HepG2 (cell line): ENCODE measurements around the gene DSCAML1. TPM values are rescaled to one million over a fixed set of nuclear protein-coding genes. Genes with fewer than 3 reads are reported as not detected.

Experiments
- ATAC-seq: fragments of 200-7000 bp; cut with Tn5 transposase; 3 replicates; pipeline ENCODE4 v1.9.1; 2020; ENCODE audit warnings: mild to moderate bottlenecking, moderate library complexity
- BruUV-seq: library from RNA; stranded (reverse); fragments of 400-500 nt; replicated peaks from 2 replicates; lab custom pipeline; 2021; lab: Mats Ljungman, UMichigan
- CTCF ChIA-PET: fragments of 300-600 bp; formaldehyde crosslinking; extraction: SDS; loops from one replicate; lab custom pipeline; 2021; ENCODE audit warnings: low total read pairs, inconsistent platforms, low intra/inter-chr PET ratio; lab: Yijun Ruan, JAX
- POLR2A ChIA-PET: fragments of 350-600 bp; sonication (Branson Sonifier 250); formaldehyde crosslinking; loops from one replicate; lab custom pipeline; 2020; ENCODE audit warnings: antibody characterized with exemption, inconsistent platforms; lab: Yijun Ruan, JAX
- DNase-seq: peaks from one replicate; pipeline ENCODE4 v3.0.0-alpha.2; 2015; ENCODE audit warnings: low spot score
- FAIRE-seq: peaks from 3 replicates; lab custom pipeline; 2011; peaks lifted over from hg19 to GRCh38; lab: Jason Lieb, UNC
- H2AFZ ChIP-seq: one replicate; pipeline ENCODE4 v1.6.1; 2011; ENCODE audit warnings: low read length, inconsistent platforms
- H3K27ac ChIP-seq: fragments of 300-600 bp; 3 replicates; pipeline ENCODE4 v1.8.0; 2011; ENCODE audit warnings: mixed run types, mild to moderate bottlenecking, mixed read lengths, low read length, inconsistent platforms; ENCODE audit not compliant: insufficient read depth; ENCODE audit errors: extremely low read length
- H3K27me3 ChIP-seq, 2 experiments: fragments of 200-600 bp in 1 of 2; 2 replicates in 1 of 2; 3 replicates in 1 of 2; pipeline versions ENCODE4 v1.6.0 to v1.8.0; 2011; ENCODE audit warnings: low read length in 2 of 2, mild to moderate bottlenecking in 2 of 2, moderate library complexity in 2 of 2, inconsistent platforms in 1 of 2; ENCODE audit not compliant: insufficient read depth in 2 of 2, control insufficient read depth in 1 of 2
- H3K36me3 ChIP-seq, 2 experiments: fragments of 200-600 bp in 1 of 2; replicated peaks in 1 of 2; 2 replicates in 1 of 2; 3 replicates in 1 of 2; pipeline versions ENCODE4 v1.5.1 to v1.8.0; 2011; ENCODE audit warnings: low read length in 2 of 2, inconsistent platforms in 1 of 2; ENCODE audit not compliant: insufficient read depth in 2 of 2, control insufficient read depth in 1 of 2
- H3K4me1 ChIP-seq: 2 replicates; pipeline ENCODE4 v1.5.1; 2012; ENCODE audit warnings: low read length, inconsistent platforms; ENCODE audit not compliant: insufficient read depth
- H3K4me2 ChIP-seq: 2 replicates; pipeline ENCODE4 v1.6.0; 2011; ENCODE audit warnings: low read depth, low read length, inconsistent platforms
- H3K4me3 ChIP-seq, 3 experiments: fragments of 200-600 bp in 1 of 3; sonication (generic), shearing (Covaris generic) in 1 of 3; replicated peaks in 1 of 3; 2 replicates each; pipeline ENCODE4 v1.5.1; 2011 to 2016; ENCODE audit warnings: low read length in 3 of 3, inconsistent platforms in 2 of 3, low read depth in 2 of 3, mild to moderate bottlenecking in 2 of 3, control low read depth in 1 of 3, mixed read lengths in 1 of 3; ENCODE audit not compliant: insufficient read depth in 1 of 3
- H3K79me2 ChIP-seq: one replicate; pipeline ENCODE4 v1.6.1; 2011; ENCODE audit warnings: low read length, inconsistent platforms; ENCODE audit not compliant: insufficient read depth
- H3K9ac ChIP-seq: 2 replicates; pipeline ENCODE4 v1.6.0; 2011; ENCODE audit warnings: mild to moderate bottlenecking, low read depth, low read length, inconsistent platforms; ENCODE audit not compliant: insufficient read depth
- H3K9me3 ChIP-seq: 2 replicates; pipeline ENCODE4 v1.5.1; 2012; ENCODE audit warnings: mild to moderate bottlenecking, low read length
- H4K20me1 ChIP-seq: 2 replicates; pipeline ENCODE4 v1.6.0; 2011; ENCODE audit warnings: inconsistent platforms, mild to moderate bottlenecking, low read length, moderate library complexity; ENCODE audit not compliant: insufficient read depth
- CEBPG ChIP-seq: IDR thresholded peaks from 2 replicates; pipeline ENCODE4 v1.6.1; 2016
- CTCF ChIP-seq: sonication (generic); formaldehyde crosslinking; IDR thresholded peaks from 2 replicates; pipeline ENCODE4 v1.5.0; 2020; ENCODE audit warnings: mild to moderate bottlenecking, missing genetic modification reagents, moderate library complexity
- DZIP1 ChIP-seq: sonication (generic); formaldehyde crosslinking; IDR thresholded peaks from 2 replicates; pipeline ENCODE4 v1.5.0; 2020; ENCODE audit warnings: mild to moderate bottlenecking, missing genetic modification reagents
- FLYWCH1 ChIP-seq: sonication (generic); formaldehyde crosslinking; IDR thresholded peaks from 2 replicates; pipeline ENCODE4 v1.8.1; 2023; ENCODE audit warnings: mild to moderate bottlenecking, missing genetic modification reagents
- HOXA5 ChIP-seq: sonication (generic); formaldehyde crosslinking; IDR thresholded peaks from 2 replicates; pipeline ENCODE4 v1.4.0; 2020; ENCODE audit warnings: missing genetic modification reagents
- ISX ChIP-seq: sonication (generic); formaldehyde crosslinking; conservative IDR thresholded peaks from 2 replicates; pipeline ENCODE4 v1.5.0; 2020; ENCODE audit warnings: missing genetic modification reagents
- KDM6A ChIP-seq: IDR thresholded peaks from 2 replicates; pipeline ENCODE4 v1.6.1; 2016; ENCODE audit warnings: low read depth
- MIXL1 ChIP-seq: IDR thresholded peaks from 2 replicates; pipeline ENCODE4 v1.6.1; 2016
- NCOR1 ChIP-seq: fragments of 200-600 bp; sonication (generic); IDR thresholded peaks from 2 replicates; pipeline ENCODE4 v1.7.0; 2017; ENCODE audit warnings: antibody characterized with exemption, low read length, borderline replicate concordance
- NFE2L2 ChIP-seq: fragments of 150-350 bp; IDR thresholded peaks from 2 replicates; pipeline ENCODE4 v1.6.1; 2014; ENCODE audit warnings: low read length
- RXRA ChIP-seq: sonication (generic); formaldehyde crosslinking; IDR thresholded peaks from 2 replicates; pipeline ENCODE4 v1.5.1; 2020; ENCODE audit warnings: missing genetic modification reagents
- SOX6 ChIP-seq, 2 experiments: fragments of 450-650 bp in 1 of 2; sonication (generic) in 1 of 2; formaldehyde crosslinking in 1 of 2; IDR thresholded peaks; 2 replicates each; pipeline versions ENCODE4 v1.4.0 to v1.6.1; 2017 to 2020; ENCODE audit warnings: antibody characterized with exemption in 1 of 2, mild to moderate bottlenecking in 1 of 2, missing genetic modification reagents in 1 of 2
- TEAD3 ChIP-seq: optimal IDR thresholded peaks from 2 replicates; pipeline ENCODE3; 2016; ENCODE audit warnings: borderline replicate concordance
- ZBTB7B ChIP-seq: sonication (generic); formaldehyde crosslinking; IDR thresholded peaks from 2 replicates; pipeline ENCODE4 v1.4.0; 2020; ENCODE audit warnings: missing genetic modification reagents
- ZC3H4 ChIP-seq: sonication (generic); formaldehyde crosslinking; IDR thresholded peaks from 2 replicates; pipeline ENCODE4 v1.4.0; 2020; ENCODE audit warnings: missing genetic modification reagents, borderline replicate concordance
- ZFP1 ChIP-seq: IDR thresholded peaks from 2 replicates; pipeline ENCODE4 v1.6.1; 2016
- ZNF205 ChIP-seq: IDR thresholded peaks from 2 replicates; pipeline ENCODE4 v1.6.1; 2018; ENCODE audit warnings: missing biosample characterization, missing genetic modification reagents
- ZNF432 ChIP-seq: sonication (generic); formaldehyde crosslinking; IDR thresholded peaks from 2 replicates; pipeline ENCODE4 v1.5.0; 2020; ENCODE audit warnings: missing genetic modification reagents, mild to moderate bottlenecking, borderline replicate concordance
- WGBS: methylation state at CpG from one replicate; pipeline ENCODE4 v1.1.6; 2017; ENCODE audit warnings: low lambda C conversion rate; 5-methylcytosine and 5-hydroxymethylcytosine counted together
- in situ Hi-C: cut with HindIII; loops from 2 replicates; pipeline ENCODE4 v1.10.0; 2017; ENCODE audit warnings: low pct_unique_long_range_greater_than_20kb; ENCODE audit not compliant: extremely low pct_ligation_motif_present
- intact Hi-C: fragments of 100-400 bp; cut with micrococcal nuclease; formaldehyde crosslinking; loops from one replicate; pipeline ENCODE4 v1.10.0; 2022; ENCODE audit not compliant: unreplicated experiment
- polyA plus RNA-seq, 8 experiments: library from polyadenylated mRNA; depleted of rRNA in 3 of 8; stranded (reverse) in 7 of 8; unstranded in 1 of 8; fragments of >200 nt; fragmentation: Illumina TruSeq in 4 of 8; extraction: Trizol in 4 of 8; gene quantifications; 2 replicates each; pipeline versions ENCODE4 v1.2.1 to v1.2.3, GENCODE V29; 2011 to 2016; ENCODE audit warnings: low read depth in 4 of 8, missing spikeins in 1 of 8, mixed read lengths in 1 of 8; ENCODE audit not compliant: insufficient read depth in 1 of 8
- total RNA-seq, 5 experiments: library from RNA; depleted of rRNA; stranded (reverse); fragments of >200 nt; fragmentation: Illumina TruSeq; extraction: Trizol; gene quantifications; 2 replicates each; pipeline ENCODE4 v1.2.3, GENCODE V29; 2016; ENCODE audit warnings: low read depth in 1 of 5

Gene DSCAML1
- total and polyA plus RNA-seq, 2 of the 13 experiments (the other 11 are each of a cell fraction or from before 2014, with no cell fraction given), result 0.29 to 0.40 TPM

GRCh38 chr11:117606211-117606610, 190.8 kb downstream of the DSCAML1 start (continued):
- no peak for TF ChIP-seq DZIP1 (CRISPR knock-in tag)
- no peak for TF ChIP-seq ZFP1 (CRISPR knock-in tag)
- TF ChIP-seq SOX6 (IDR thresholded peaks at IDR 0.05), result no peak
- no peak for TF ChIP-seq SOX6 (CRISPR knock-in tag; IDR thresholded peaks at IDR 0.05)
- no peak for TF ChIP-seq KDM6A (CRISPR knock-in tag)
- no peak for TF ChIP-seq FLYWCH1 (CRISPR knock-in tag)
- no peak for TF ChIP-seq RXRA (CRISPR knock-in tag)
- TF ChIP-seq CEBPG, result no peak
- no peak for TF ChIP-seq NFE2L2
- TF ChIP-seq HOXA5 (CRISPR knock-in tag), result no peak

- FAIRE-seq (no peak), DNase-seq (no peak), ATAC-seq (no peak)
- 43% methylated on average over 8 of the region's 8 CpGs for WGBS
- Histone ChIP-seq H4K20me1 (peaks cover 4% of the 10 kb centered on the region; the same call in 1 of the 2 replicates), H3K36me3 (no peaks in the 10 kb centered on the region), H3K27ac (no peak overlapping the region), H3K4me2 (no peak overlapping the region), H3K9me3 (no peaks in the 10 kb centered on the region), H3K4me3 (no peak overlapping the region), H3K4me1 (no peaks in the 10 kb centered on the region), H3K27me3 (peaks cover 0 to 13% of the 10 kb centered on the region in 2 experiments; a peak in 2 of 5 replicates), H2AFZ (no peak overlapping the region), H3K79me2 (no peaks in the 10 kb centered on the region), H3K9ac (no peak overlapping the region)
- BruUV-seq, result no TSS peak
- CTCF ChIA-PET, result no interaction called here
- in situ Hi-C loops (no loop called here), intact Hi-C loops (no loop called here)
- no peak for TF ChIP-seq TEAD3
- no peak for TF ChIP-seq ZNF205 (CRISPR knock-in tag)
- no peak for TF ChIP-seq ZBTB7B (CRISPR knock-in tag)
- TF ChIP-seq ISX, result no peak
- no peak for TF ChIP-seq MIXL1 (CRISPR knock-in tag)
- TF ChIP-seq ZNF432 (CRISPR knock-in tag), result no peak
- TF ChIP-seq NCOR1, result no peak
- no peak for TF ChIP-seq ZC3H4 (CRISPR knock-in tag)
- no peak for TF ChIP-seq CTCF
- POLR2A ChIA-PET, result no interaction called here
Observed at GRCh38 chr11:117605331-117605730, 191.7 kb downstream of the DSCAML1 start.
